Right lung (tissue), 5 donors: ENCODE results near the gene IQSEC2. TPM values are rescaled to one million over a fixed set of nuclear protein-coding genes. Genes with fewer than 3 reads are reported as not detected.

Experiments used
- DNase-seq, 2 donors: peaks; one replicate each; pipeline ENCODE4 v3.0.0-alpha.2; 2013
- polyA plus RNA-seq, 5 donors: library from polyadenylated mRNA; unstranded; fragments of 120-200 nt; gene quantifications; one replicate each; pipeline versions ENCODE4 v1.2.1 to v1.2.3, GENCODE V29; 2013; ENCODE audit warnings: inconsistent platforms in 1 of 5, low replicate concordance in 1 of 5; ENCODE audit not compliant: insufficient read length in 5 of 5, insufficient read depth in 1 of 5

The IQSEC2 gene
- polyA plus RNA-seq, 5 donors: 11.5 to 16.9 (median 13.1) TPM

GRCh38 chrX:53249408-53250042, 31.9 kb downstream of the IQSEC2 start:
- no peak for DNase-seq

GRCh38 chrX:53247928-53248327, 33.5 kb downstream of the IQSEC2 start:
- no peak for DNase-seq

- no peak for DNase-seq
These were observed 35.2 kb downstream of the IQSEC2 start for GRCh38 chrX:53246231-53246630.

GRCh38 chrX:53244610-53245009, 36.8 kb downstream of the IQSEC2 start:
- DNase-seq: no peak

GRCh38 chrX:53242310-53242709, 39.1 kb downstream of the IQSEC2 start:
- no peak for DNase-seq

GRCh38 chrX:53241558-53241957, 39.8 kb downstream of the IQSEC2 start:
- DNase-seq: no peak

GRCh38 chrX:53239474-53239873, 41.9 kb downstream of the IQSEC2 start:
- no peak for DNase-seq

- no peak for DNase-seq
These were observed 44.3 kb downstream of the IQSEC2 start for GRCh38 chrX:53237056-53237455.

- no peak for DNase-seq
These were observed 45.2 kb downstream of the IQSEC2 start for GRCh38 chrX:53236025-53236679.

GRCh38 chrX:53235566-53235965, 45.8 kb downstream of the IQSEC2 start:
- no peak for DNase-seq

GRCh38 chrX:53234484-53234883, 46.9 kb downstream of the IQSEC2 start:
- DNase-seq: no peak

- no peak for DNase-seq
These were observed 47.8 kb downstream of the IQSEC2 start for GRCh38 chrX:53233536-53233935.

GRCh38 chrX:53230116-53230515, 51.3 kb downstream of the IQSEC2 start:
- no peak for DNase-seq

GRCh38 chrX:53227224-53227765, 54.1 kb downstream of the IQSEC2 start:
- DNase-seq: no peak

GRCh38 chrX:53224860-53225797, 56.3 kb downstream of the IQSEC2 start, which contains the start of gene KDM5C:
TSS of gene KDM5C (minus strand) at chrX:53225207. CDS start at chrX:53224889, 318 bp downstream.
- DNase-seq: peak; percentile 95

GRCh38 chrX:53223955-53224859, 57.2 kb downstream of the IQSEC2 start:
- DNase-seq: no peak

GRCh38 chrX:53223068-53223693, 58.2 kb downstream of the IQSEC2 start:
- DNase-seq: no peak
